NCI-H446 treated with DMSO at 0.1 percent for 48 hours (cell line): ENCODE results near the gene XPNPEP2.

Experiments used
- DNase-seq: peaks from one replicate; lab custom pipeline; 2025; lab: John Stamatoyannopoulos, UW

XPNPEP2 gene

GRCh38 chrX:129750971-129751370 lies 12.2 kb downstream of the XPNPEP2 start:
- no peak for DNase-seq

- DNase-seq: no peak
Measured at GRCh38 chrX:129754056-129755024, 15.6 kb downstream of the XPNPEP2 start.

GRCh38 chrX:129755779-129756650 lies 17.2 kb downstream of the XPNPEP2 start:
- no peak for DNase-seq

GRCh38 chrX:129759576-129760061 lies 20.8 kb downstream of the XPNPEP2 start:
- DNase-seq: no peak

- no peak for DNase-seq
Measured at GRCh38 chrX:129760155-129760554, 21.4 kb downstream of the XPNPEP2 start.

GRCh38 chrX:129760981-129761380 lies 22.2 kb downstream of the XPNPEP2 start:
- no peak for DNase-seq

- DNase-seq: no peak
Measured at GRCh38 chrX:129761596-129761995, 22.8 kb downstream of the XPNPEP2 start.

GRCh38 chrX:129762448-129762847 lies 23.7 kb downstream of the XPNPEP2 start:
- no peak for DNase-seq

- DNase-seq: no peak
Measured at GRCh38 chrX:129763666-129764065, 24.9 kb downstream of the XPNPEP2 start.

- no peak for DNase-seq
Measured at GRCh38 chrX:129768186-129768585, 29.4 kb downstream of the XPNPEP2 start.

- no peak for DNase-seq
Measured at GRCh38 chrX:129768586-129769466, 30.0 kb downstream of the XPNPEP2 start.

- no peak for DNase-seq
Measured at GRCh38 chrX:129769467-129770154, 30.8 kb downstream of the XPNPEP2 start.

GRCh38 chrX:129771266-129771995 lies 32.7 kb downstream of the XPNPEP2 start:
- no peak for DNase-seq

GRCh38 chrX:129772796-129773431 lies 34.1 kb downstream of the XPNPEP2 start:
- no peak for DNase-seq

- DNase-seq: no peak
Measured at GRCh38 chrX:129773649-129774458, 35.1 kb downstream of the XPNPEP2 start.

- DNase-seq: no peak
Measured at GRCh38 chrX:129777218-129778030, 38.6 kb downstream of the XPNPEP2 start.

GRCh38 chrX:129779086-129779672 lies 40.4 kb downstream of the XPNPEP2 start:
- no peak for DNase-seq

- no peak for DNase-seq
Measured at GRCh38 chrX:129779747-129780146, 41.0 kb downstream of the XPNPEP2 start, which contains the start of gene SASH3. SASH3 (plus strand) TSS chrX:129779949; CDS start chrX:129780098, 149 bp downstream.
